Measurements from ENCODE around the gene PFDN1. TPM values are rescaled to one million over a fixed set of nuclear protein-coding genes. Genes with fewer than 3 reads are reported as not detected.

Gene PFDN1
- total RNA-seq, 3 donors from 2014 or later (not counting 1 experiment from before 2014, with no cell fraction given), result 28.0 to 39.1 (median 37.6) TPM

GRCh38 chr5:140221697-140222223 lies 81.1 kb downstream of the PFDN1 start:
- DNase-seq (no peak), ATAC-seq (no peak)
- H3K27ac ChIP-seq (ENCODE audit: low read length), result no peak overlapping the region

GRCh38 chr5:140220698-140221064 lies 82.2 kb downstream of the PFDN1 start:
- 83% methylated on average over 1 of the region's 1 CpG for WGBS (ENCODE audit: insufficient coverage)

More at GRCh38 chr5:140221697-140222223, 81.1 kb downstream of the PFDN1 start:
- Mint-ChIP-seq H3K27ac (no peak overlapping the region), H3K4me3 (no peak overlapping the region), H3K9me3 (no peaks in the 10 kb centered on the region), H3K4me1 (no peaks in the 10 kb centered on the region), H3K27me3 (ENCODE audit: low read depth in 2 of 2) (peaks cover 5 to 6% of the 10 kb centered on the region in 2 donors), H3K36me3 (no peaks in the 10 kb centered on the region)
- TF ChIP-seq, protein P1, sequence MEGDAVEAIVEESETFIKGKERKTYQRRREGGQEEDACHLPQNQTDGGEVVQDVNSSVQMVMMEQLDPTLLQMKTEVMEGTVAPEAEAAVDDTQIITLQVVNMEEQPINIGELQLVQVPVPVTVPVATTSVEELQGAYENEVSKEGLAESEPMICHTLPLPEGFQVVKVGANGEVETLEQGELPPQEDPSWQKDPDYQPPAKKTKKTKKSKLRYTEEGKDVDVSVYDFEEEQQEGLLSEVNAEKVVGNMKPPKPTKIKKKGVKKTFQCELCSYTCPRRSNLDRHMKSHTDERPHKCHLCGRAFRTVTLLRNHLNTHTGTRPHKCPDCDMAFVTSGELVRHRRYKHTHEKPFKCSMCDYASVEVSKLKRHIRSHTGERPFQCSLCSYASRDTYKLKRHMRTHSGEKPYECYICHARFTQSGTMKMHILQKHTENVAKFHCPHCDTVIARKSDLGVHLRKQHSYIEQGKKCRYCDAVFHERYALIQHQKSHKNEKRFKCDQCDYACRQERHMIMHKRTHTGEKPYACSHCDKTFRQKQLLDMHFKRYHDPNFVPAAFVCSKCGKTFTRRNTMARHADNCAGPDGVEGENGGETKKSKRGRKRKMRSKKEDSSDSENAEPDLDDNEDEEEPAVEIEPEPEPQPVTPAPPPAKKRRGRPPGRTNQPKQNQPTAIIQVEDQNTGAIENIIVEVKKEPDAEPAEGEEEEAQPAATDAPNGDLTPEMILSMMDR (IDR thresholded peaks at IDR 0.05), result no peak
- Histone ChIP-seq H3K36me3 (ENCODE audit: control insufficient read depth, insufficient read depth, low read length) (no peaks in the 10 kb centered on the region), H3K9me3 (ENCODE audit: control insufficient read depth, insufficient read depth, low read length) (no peaks in the 10 kb centered on the region), H3K4me3 (ENCODE audit: low read length) (no peak overlapping the region), H3K27me3 (ENCODE audit: control insufficient read depth, insufficient read depth, low read length) (no peaks in the 10 kb centered on the region), H3K4me1 (ENCODE audit: control insufficient read depth, insufficient read depth, low read length) (no peaks in the 10 kb centered on the region)
- WGBS (ENCODE audit: insufficient coverage), result 89% methylated on average over 5 of the region's 5 CpGs
- intact Hi-C loops (cut with micrococcal nuclease), result no loop called here

GRCh38 chr5:140220032-140220697 lies 82.7 kb downstream of the PFDN1 start:
- TF ChIP-seq, protein P1 (IDR thresholded peaks at IDR 0.05), result no peak
- ATAC-seq, result no peak
- Mint-ChIP-seq H3K4me1 (peaks cover 0 to under 1% of the 10 kb centered on the region in 2 donors), H3K36me3 (no peaks in the 10 kb centered on the region), H3K4me3 (no peak overlapping the region), H3K27me3 (ENCODE audit: low read depth in 2 of 2) (peaks cover 6% of the 10 kb centered on the region in 2 donors), H3K27ac (no peak overlapping the region), H3K9me3 (no peaks in the 10 kb centered on the region)
- Histone ChIP-seq H3K4me3 (ENCODE audit: low read length) (no peak overlapping the region), H3K4me1 (ENCODE audit: control insufficient read depth, insufficient read depth, low read length) (no peaks in the 10 kb centered on the region), H3K27ac (ENCODE audit: low read length) (no peak overlapping the region), H3K9me3 (ENCODE audit: control insufficient read depth, insufficient read depth, low read length) (no peaks in the 10 kb centered on the region), H3K27me3 (ENCODE audit: control insufficient read depth, insufficient read depth, low read length) (no peaks in the 10 kb centered on the region), H3K36me3 (ENCODE audit: control insufficient read depth, insufficient read depth, low read length) (no peaks in the 10 kb centered on the region)
- intact Hi-C loops (cut with micrococcal nuclease), result no loop called here
- DNase-seq, result no peak
- WGBS (ENCODE audit: insufficient coverage), result 79% methylated on average over 2 of the region's 3 CpGs

More at GRCh38 chr5:140220698-140221064, 82.2 kb downstream of the PFDN1 start:
- ATAC-seq, result no peak
- H3K4me3 ChIP-seq (ENCODE audit: low read length), result no peak overlapping the region
- H3K9me3 ChIP-seq (ENCODE audit: control insufficient read depth, insufficient read depth, low read length), result no peaks in the 10 kb centered on the region
- TF ChIP-seq, protein P1 (IDR thresholded peaks at IDR 0.05), result no peak
- no peak overlapping the region for H3K27ac ChIP-seq (ENCODE audit: low read length)
- Mint-ChIP-seq H3K27ac (no peak overlapping the region), H3K4me3 (no peak overlapping the region), H3K4me1 (no peaks in the 10 kb centered on the region), H3K9me3 (no peaks in the 10 kb centered on the region), H3K36me3 (no peaks in the 10 kb centered on the region), H3K27me3 (ENCODE audit: low read depth in 2 of 2) (peaks cover 4 to 6% of the 10 kb centered on the region in 2 donors)
- no peaks in the 10 kb centered on the region for H3K4me1 ChIP-seq (ENCODE audit: control insufficient read depth, insufficient read depth, low read length)
- H3K27me3 ChIP-seq (ENCODE audit: control insufficient read depth, insufficient read depth, low read length), result no peaks in the 10 kb centered on the region
- DNase-seq, result no peak
- H3K36me3 ChIP-seq (ENCODE audit: control insufficient read depth, insufficient read depth, low read length), result no peaks in the 10 kb centered on the region
- intact Hi-C loops (cut with micrococcal nuclease), result no loop called here
